ENCODE results near the gene CHMP1B.

CHMP1B gene, protein sequence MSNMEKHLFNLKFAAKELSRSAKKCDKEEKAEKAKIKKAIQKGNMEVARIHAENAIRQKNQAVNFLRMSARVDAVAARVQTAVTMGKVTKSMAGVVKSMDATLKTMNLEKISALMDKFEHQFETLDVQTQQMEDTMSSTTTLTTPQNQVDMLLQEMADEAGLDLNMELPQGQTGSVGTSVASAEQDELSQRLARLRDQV

DNA sequence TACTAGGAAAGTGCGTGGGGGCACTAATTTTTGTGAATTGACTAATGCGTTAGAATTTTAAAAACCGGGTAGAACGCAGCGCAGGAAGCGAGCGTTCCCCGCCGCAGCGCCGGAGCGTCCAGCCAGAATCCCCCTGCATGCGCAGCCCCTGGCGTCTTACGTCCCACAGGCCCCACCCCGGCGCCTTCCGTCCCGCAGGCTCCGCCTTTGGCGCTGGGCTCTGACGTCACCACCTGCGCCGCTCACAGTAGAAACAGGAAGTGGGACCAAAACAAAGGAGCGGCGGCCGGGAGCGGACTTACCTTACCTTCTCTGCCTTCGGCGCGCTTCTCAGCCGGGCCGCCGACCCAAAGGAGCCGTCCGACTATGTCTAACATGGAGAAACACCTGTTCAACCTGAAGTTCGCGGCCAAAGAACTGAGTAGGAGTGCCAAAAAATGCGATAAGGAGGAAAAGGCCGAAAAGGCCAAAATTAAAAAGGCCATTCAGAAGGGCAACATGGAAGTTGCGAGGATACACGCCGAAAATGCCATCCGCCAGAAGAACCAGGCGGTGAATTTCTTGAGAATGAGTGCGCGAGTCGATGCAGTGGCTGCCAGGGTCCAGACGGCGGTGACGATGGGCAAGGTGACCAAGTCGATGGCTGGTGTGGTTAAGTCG lies at the start of gene CHMP1B:
TSS of gene CHMP1B (plus strand) at position 268 of the 660 bp plus-strand sequence. CDS start at position 367, 99 bp downstream.
- DNase-seq: peak; percentile 82

DNA sequence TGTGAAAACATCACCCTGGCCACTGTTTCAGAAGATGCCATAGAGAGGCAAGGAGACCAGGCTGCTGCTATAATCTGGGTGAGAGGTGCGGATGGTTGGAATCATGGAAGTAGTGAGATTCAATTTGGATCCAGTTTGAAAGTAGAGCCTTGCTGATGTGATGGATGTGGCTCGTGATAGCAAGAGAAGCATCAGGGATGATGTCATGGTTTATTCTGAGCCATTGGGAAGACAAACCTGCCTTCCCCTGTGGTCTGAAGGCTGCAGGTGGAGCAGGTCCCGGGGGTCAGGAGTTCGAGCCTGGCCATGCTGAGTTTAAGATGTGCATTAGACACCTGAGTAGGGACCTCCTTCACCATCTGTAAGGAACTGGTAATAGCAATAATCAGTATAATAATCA lies 49.6 kb upstream of the CHMP1B start:
- no peak for DNase-seq

DNA sequence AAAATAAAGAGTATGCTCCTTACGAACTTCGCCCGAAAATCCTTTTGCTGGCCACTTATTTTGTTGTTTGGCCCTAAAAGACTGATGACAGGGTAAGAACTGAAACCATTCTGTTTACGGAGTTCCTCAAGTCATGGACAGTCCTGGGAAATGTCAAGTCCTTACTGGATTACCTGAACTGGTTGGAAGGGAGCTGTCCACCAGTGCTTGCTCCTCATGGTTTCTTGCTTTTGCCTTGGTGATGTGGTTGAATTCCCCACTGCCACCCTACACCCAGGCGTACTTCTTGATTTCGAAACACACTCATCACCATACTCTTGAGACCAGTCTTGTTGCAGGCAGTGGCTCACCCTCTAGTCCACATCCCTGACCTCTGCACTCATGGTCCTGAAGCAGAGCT lies 49.1 kb upstream of the CHMP1B start:
- no peak for DNase-seq

DNA sequence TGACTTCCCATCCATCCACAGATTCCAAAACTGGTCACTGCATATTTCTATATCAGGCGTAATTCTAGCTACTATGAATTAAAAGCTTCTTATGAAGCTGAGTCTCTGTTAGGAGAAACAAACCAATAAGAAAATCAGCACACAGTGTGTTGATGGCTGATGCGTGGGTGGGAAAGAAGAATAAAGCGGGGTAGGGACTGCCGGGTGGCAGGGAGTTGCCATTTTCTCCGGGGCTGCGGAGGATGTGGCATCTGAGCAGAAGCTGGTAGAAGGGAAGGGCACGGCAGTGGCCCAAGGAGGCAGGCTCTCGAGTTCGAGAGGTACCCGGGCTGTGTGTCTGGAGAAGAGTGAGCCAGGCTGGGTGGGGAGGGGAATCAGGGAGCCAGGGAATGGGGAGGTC lies 48.6 kb upstream of the CHMP1B start:
- no peak for DNase-seq

DNA sequence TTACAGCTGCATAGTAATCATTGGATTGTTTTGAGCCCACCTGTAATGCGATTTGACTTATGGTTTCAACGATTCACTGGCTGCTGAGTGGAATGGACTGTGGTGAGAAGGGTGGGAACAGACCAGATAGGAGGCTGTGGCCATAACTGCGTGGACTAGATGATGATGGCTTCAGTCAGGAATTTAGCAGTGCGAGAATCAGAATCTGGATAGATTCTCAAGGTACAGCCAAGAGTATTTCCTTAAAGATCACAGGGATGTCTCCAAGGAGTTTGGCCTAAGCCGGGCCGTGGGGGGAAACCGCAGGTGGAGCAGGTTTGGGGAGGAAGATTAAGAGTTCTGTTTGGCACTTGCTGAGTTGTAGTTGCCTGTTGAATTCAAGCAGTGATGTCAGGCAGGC lies 44.0 kb upstream of the CHMP1B start:
- no peak for DNase-seq

DNA sequence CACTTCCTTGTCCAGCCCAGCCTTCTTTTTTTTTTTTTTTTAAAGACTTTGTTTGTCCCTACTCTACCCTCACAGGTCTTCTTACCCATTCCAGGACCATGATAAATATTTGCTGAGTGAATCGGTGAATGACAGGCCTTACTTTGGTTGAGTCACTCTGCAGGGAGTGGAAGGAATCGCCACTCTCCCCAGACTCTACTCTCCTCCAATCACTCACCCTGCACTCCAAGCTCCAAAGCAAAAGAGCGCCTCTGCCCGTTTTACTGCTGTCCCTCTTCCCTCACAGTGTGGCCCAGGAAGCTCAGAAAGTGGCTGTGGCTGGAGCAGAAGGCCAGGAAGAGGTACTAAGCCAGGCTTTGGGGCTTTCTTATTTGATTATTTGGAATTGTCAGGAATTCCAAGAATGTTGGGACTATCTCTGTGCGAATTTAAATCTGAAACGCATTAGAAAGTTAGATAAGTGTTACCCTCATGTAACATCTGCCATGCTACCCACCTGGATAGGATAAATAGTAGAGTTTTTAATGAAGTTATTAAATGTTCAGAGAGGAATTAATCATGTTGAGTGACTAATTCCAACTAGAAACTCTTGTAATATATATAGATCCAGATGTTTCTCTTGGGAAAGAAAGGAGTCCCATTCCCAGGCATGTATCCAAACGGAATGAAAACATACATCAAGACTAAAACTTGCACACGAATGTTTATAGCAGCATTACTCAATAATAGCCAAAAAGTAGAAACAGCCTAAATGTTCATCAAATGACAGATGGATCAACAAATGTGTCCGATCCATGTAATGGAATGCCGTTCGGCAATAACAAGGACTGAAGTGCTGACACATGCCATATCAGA lies 43.0 kb upstream of the CHMP1B start:
- peak; percentile 42 for DNase-seq

DNA sequence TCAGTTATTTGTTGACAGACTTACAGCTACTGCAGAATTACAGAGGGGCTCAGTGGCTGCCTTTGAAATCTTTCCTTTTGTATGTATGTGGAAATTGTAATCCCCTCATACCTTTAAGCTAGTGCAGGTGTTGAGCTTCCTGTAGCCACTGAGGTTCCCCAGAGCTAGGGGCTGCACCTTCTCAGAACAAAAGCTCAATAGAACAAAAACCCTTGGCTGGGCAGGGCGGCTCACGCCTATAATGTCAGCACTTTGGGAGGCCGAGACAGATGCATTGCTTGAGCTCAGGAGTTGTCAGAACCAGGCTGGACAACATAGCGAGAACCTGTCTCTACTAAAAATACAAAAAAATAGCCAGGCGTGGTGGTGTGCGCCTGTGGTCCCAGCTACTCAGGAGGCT lies 41.3 kb upstream of the CHMP1B start:
- no peak for DNase-seq

DNA sequence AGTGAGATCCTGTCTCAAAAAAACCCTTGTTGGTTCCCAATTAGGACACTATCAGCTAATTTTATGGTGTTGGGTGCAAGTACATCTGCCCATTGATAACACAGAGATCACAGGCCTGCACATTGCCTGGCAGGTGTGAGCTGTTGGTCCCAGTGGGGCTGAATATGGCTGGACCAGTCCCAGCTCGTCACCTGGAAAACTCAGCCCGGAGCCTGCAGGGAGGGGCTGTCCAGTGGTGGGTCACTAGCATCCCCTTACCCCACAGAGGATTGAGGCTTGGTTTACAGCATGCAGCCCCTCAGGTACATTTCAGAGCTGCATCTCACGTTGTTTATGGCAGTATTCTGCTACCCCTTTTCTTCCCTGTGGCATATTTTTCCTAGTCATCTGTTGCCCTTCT lies 40.8 kb upstream of the CHMP1B start:
- no peak for DNase-seq

DNA sequence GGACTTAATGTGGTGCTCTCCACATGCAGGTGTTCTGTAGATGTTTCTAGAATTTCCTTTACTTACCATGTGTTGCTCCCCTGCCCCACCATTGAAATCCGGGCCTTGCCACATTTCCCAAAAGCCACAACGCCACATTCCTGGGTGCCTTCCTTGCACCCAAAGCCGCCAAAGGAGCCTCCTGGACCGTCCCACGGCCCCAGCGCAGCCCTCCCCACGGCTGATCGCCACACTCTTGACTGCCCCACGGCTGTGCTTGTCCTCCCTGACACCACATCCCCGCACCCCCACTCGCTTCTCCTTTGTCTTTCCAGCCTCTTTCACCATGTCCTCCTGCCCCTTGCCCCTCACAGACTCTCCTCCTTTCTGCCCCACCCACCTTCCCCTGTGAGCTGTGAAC lies 40.2 kb upstream of the CHMP1B start:
- no peak for DNase-seq

DNA sequence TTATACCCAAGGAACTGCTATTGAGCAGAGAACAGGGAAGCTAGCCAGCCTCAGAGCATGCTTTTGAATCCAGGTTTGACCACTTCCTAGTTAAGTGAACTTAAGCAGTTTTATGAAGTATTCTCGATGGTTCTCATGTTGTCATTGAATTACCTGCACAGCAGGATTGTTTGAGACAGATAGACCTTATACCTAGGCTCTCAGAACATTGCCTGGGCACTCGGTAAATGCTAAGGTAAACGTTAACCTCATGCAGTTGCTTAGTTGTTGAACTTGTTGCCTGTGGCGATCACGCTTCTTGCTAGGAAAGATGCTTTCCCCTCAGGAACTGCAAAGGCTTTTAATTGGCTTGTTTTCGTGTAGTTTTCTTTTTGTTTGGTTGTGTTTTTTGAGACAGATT lies 34.0 kb upstream of the CHMP1B start:
- DNase-seq: no peak

DNA sequence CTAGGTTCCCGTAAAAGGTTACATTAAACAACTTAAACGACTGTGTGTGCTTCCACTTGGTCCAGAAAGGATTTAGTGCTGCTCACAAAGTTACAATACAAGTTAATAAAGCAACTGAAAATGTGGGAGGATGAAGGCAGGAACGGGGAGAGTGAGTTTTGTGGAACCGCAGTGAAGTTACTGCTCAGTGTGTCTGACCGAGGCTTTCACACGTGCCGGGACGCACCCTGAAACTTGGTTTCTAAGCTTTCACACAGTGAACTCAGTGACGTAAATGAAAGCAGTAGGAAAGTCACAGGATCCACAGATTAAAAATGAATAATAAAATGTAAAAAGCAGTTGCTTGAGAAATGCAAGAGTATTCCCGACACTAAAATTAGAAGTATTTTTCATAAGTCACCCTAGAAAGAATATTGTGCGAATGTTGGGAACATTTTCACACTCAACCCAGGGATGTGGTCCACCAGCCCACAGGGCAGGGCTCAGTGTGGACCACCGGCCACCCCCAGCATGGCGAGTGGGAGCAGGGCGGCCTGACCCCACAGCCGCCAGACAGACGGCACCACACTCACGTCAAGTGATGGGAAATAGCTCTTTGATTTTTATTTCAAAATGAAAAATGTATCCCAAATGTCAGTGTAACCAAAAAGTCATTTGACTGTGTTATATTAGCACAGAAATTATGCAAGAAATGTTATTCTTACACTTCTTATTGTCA lies 32.6 kb upstream of the CHMP1B start:
- DNase-seq: no peak

DNA sequence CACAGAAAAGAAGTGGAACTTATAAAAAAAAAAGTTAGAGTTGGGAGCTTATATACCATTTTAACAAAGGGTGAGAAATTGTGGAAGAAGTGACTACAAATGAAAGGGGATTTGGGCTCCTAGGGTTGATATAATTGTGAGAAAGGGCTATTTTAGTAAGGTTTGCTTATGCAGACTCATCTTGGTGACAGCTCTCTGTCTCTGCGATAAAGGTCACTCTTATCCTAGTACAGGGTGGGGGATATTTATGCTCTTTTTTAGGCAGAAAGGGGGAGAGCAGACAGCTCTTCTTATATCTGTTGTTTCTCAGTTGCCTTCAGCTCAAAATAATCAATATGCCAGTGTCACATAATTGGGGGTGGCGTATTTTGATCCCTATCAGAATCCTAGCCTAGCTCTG lies 31.3 kb upstream of the CHMP1B start:
- no peak for DNase-seq

DNA sequence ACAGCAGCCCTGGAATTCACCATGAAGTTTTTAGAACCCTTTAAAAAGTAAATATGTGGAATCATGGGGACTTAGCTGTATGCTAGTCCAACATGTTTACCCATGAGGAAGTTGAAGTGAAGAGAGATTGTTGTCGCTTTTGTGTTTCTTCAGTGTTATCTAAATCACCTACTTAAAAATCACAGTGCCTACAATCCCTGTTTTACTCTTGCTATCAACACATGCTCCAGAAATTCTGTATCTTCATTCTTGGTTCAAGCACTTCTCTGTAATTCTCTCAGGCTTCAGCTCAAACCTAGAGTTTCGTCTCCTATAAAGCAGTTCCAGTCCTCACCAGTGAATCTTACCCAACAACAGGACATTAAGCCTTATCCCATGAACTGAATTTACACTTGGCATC lies 30.5 kb upstream of the CHMP1B start:
- no peak for DNase-seq

DNA sequence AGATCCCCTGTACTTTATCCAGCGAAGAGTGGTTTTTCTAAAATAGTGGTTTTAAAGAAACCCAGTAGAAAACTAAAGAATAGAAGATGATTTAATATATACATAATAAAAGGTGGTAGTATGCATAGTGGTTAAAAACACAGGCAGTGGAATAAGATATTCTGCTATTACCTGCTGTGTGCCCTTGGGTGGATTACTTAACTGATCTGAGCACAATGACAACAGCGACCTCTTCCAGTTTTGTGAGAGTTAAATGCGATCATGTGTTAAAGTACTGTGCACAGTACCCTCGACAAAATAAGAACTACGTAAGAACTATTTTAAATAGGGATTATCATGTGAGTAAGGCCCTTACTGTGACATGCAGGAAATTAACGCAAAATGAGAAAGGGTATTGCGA lies 30.0 kb upstream of the CHMP1B start:
- no peak for DNase-seq

DNA sequence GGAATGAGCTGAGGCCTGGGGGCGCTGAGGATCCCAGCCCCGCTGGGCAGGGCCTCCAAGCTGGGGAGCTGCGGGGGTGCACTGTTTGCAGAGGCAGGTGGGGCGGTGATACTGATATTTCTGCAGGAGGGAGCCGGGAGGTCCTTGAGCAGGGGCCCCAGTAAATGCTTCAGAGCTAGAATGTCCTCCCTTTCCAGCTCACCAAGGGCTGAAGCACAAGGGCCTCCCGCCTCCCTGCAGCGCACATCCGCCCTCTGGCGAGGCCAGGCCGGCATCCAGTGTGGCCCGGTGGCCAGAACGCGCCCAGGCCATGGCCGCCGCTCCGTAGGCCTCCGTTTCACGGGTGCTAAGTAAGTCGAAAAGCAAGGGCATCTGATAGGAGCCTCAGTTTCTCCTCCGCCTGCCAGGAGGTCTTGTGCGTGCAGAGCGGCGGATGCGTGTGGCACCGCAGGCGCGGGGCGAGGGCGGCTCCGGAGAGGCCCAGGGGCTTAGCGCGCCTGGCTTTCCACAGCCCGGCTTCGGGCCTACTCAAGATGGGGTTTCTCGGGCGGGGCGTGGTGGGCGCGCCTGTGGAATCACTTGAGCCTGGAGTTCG lies 29.5 kb upstream of the CHMP1B start:
- no peak for DNase-seq

DNA sequence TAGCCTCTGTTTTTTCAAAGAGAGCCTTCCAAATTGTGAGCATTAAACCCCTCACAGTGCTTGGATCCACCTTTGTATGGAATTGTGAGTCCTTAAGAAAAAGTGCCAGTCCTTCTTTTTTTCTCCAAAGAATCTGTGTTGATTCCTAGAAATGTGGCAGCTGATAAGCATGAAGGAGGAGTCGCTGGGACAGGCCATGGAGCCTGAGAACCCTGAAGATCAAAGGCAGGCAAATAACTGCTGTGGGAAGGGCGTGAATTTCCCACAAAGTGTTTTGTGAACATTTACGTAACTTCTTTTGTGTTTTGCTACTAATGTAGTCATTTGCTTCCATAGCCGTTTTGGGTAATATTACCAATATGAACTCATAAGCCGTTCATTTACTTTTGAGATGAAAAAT lies 27.7 kb upstream of the CHMP1B start:
- no peak for DNase-seq

DNA sequence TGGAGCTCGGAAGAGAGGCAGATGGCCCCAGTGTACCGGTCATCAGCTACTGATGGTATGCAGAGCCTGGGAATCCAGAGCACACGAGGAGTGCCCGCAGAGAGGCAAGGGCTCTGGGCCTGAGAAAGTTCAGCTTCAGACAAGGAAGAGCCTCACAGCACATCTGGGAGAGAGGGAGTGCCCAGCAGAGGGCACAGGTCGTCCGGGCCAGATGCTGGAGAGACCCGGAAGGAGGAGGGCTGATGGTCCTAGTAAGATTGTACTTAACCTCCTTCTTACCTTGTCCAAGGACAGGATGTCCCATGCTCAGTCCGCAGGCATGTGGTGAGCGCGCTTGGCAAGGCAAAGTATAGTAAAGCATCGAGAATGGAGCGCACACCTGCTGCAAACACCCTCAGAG lies 24.4 kb upstream of the CHMP1B start:
- DNase-seq: no peak

DNA sequence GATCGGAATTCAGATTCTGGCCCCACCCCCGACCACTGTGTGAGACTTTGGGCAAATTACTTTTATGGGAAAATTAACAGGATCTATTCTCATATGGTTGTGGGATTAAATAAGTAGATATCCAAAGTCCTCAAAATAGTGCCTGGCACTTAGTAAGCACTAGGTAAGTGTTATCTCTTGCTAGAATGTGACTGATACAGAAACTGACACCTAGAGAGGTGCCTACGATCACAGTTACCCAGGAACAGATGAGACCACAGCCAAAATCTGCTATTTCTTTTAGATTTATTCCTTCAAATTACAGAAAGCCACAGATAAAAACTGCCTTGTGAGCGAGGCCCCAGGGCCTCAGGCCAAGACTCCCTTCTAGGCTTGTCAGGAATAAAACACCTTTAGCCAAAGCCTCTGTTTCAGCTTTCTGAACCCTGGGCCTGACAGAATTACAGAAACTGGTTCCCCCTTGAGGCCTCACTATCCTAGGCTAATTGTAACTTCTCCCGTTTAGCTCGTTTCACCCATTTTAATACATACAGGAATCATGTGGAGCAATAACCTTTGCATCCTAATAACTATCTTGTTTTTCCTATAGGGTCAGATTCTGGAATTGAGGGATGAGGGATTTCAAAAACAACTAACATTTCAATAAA lies 22.3 kb upstream of the CHMP1B start:
- no peak for DNase-seq

DNA sequence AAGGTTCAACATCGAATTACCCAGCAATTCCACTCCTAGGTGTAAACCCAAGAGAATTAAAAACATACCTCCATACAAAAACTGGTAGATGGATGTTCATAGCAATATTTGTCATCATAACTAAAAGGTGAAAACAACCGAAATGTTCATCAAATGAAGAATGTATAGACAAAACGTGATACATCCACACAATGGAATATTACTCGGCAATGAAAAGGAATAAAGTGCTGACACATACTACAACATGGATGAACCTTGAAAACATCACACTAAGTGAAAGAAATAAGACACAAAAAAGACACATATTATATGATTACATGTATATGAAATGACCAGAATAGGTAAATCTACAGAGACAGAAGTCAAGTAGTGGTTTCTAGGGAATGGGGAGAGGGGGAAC lies 20.6 kb upstream of the CHMP1B start:
- no peak for DNase-seq

DNA sequence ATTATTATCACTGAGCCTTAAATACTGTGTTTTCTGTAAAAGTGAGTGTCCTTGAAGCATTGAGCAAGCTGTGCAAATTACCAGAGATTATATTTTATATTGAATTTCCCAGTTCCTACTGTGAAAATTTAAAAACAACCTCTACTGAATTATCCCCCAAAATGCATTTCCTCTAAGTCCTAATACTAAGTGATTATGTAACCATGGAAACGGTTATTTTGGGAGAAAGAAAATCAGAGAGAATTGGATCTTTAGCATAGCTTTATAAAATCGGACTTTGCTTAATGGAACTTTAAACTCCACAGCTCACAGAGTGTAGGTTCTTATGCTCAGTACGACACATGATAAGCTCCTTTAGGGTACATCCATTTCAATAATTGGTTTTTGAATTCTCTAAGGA lies 19.3 kb upstream of the CHMP1B start:
- no peak for DNase-seq

DNA sequence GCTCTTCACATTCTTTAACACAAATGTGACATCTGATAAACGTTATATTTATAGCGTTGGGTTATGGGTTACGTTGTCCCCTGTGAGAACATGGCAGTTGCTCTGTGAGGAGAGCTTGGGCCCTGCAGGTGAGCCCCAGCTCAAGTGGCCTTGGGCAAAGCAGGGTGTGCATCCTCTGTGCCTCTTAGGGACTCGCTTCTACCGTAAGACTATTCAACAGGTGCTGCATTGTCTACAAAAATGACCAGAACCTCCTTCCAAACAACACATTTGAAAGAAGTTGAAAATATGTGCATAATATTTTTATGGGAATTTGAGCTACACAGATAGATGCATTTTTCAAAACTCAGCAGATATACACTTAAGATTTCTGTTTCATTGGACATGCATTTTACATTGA lies 16.4 kb upstream of the CHMP1B start:
- no peak for DNase-seq

DNA sequence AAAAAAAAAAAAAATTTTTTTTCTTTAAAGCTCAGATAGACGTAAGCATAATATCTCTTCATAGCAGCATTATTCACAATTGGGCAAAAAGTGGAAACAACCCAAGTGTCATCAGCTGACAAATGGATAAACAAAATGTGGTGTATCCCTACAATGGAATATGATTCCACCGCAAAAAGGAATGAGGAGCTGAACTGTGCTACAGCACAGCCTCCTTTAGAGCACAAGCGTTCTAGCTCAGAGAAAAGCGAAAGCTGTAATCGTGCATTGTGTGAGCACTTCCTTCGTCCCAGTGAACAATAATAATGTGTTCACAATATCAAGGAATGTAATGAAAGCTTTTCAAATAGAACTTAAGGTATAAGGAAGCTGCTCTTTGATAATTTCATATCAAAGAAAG lies 11.7 kb upstream of the CHMP1B start:
- DNase-seq: no peak

DNA sequence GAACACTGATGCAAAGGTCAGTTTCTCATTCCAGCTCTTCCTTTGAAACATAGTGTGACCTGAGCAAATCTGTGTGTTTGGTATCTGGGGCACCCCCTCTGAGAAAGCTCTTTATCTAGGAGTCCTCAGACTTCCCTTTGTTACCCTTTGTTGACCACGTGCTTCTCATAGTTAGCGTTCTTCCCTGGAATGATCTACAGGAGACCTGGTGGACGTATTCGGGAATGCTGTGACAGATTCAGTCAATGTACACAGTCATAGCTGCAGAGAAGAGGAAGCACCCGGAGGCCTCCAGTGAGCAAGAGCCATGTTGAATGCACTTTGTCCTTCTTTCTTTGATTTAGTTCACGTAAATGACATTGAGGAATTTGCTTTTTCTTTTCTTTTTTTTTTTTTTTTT lies 10.7 kb upstream of the CHMP1B start:
- DNase-seq: no peak

Data from kidney glomerular epithelial cell (primary cell).